Fibroblast of skin of left quadriceps (primary cell): ENCODE results near the gene TRPV6.
A peak's percentile ranks its signal among the peaks of the same experiment; 100 is the strongest.

Experiments used
- DNase-seq, 2 experiments: peaks; one replicate each; pipeline ENCODE4 v3.0.0-alpha.2; 2013; ENCODE audit warnings: low read depth in 2 of 2

The TRPV6 gene

GRCh38 chr7:142868986-142869415, 16.5 kb downstream of the TRPV6 start:
- DNase-seq, result no peak

GRCh38 chr7:142868188-142868985, 17.2 kb downstream of the TRPV6 start:
- no peak for DNase-seq

- DNase-seq, result no peak
Measured at GRCh38 chr7:142867398-142868187, 18.0 kb downstream of the TRPV6 start.

GRCh38 chr7:142867097-142867378, 18.5 kb downstream of the TRPV6 start:
- DNase-seq, result no peak

DNA sequence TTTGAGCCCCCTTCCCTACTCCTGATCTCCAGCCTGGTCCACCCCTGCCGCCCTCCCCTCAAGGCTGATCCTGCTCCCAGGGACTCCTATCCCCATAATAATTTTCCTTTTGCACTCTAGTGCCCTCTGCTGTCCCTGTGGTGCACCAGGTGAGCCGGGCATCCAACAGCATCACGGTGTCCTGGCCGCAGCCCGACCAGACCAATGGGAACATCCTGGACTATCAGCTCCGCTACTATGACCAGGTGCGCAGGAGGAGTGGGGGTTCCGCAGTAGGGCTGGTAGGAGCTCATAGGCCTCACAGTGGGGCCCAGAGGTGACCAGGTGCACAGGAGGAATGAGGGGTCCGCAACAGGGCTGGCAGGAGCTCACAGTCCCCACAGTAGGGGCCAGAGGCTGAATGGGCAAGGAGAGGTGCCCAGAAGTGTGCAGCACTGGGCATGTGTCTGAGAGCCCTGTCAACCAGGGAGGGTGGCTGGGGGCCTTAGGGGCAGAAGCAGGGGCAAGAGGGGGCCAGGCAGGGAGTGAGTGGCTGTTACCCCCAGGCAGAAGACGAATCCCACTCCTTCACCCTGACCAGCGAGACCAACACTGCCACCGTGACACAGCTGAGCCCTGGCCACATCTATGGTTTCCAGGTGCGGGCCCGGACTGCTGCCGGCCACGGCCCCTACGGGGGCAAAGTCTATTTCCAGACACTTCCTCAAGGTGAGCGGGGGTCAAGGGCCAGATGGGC, 19.0 kb downstream of the TRPV6 start:
- DNase-seq, result no peak

DNA sequence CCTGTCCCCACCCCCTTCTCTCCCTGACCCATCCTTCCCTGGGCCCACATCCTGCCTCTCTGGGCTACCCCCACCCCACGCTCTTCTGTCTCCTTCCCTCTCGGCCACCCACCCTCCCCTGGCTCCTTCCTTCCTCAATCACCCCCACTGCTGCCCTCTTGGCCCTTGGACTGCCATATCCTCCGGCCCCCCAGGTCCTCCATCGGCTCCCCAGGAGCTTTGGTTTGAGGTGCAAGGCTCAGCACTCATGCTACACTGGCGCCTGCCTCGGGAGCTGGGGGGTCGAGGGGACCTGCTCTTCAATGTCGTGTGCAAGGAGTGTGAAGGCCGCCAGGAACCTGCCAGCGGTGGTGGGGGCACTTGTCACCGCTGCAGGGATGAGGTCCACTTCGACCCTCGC, 19.8 kb downstream of the TRPV6 start:
- DNase-seq, result no peak

- no peak for DNase-seq
Measured at GRCh38 chr7:142864980-142865747, 20.4 kb downstream of the TRPV6 start.

DNA sequence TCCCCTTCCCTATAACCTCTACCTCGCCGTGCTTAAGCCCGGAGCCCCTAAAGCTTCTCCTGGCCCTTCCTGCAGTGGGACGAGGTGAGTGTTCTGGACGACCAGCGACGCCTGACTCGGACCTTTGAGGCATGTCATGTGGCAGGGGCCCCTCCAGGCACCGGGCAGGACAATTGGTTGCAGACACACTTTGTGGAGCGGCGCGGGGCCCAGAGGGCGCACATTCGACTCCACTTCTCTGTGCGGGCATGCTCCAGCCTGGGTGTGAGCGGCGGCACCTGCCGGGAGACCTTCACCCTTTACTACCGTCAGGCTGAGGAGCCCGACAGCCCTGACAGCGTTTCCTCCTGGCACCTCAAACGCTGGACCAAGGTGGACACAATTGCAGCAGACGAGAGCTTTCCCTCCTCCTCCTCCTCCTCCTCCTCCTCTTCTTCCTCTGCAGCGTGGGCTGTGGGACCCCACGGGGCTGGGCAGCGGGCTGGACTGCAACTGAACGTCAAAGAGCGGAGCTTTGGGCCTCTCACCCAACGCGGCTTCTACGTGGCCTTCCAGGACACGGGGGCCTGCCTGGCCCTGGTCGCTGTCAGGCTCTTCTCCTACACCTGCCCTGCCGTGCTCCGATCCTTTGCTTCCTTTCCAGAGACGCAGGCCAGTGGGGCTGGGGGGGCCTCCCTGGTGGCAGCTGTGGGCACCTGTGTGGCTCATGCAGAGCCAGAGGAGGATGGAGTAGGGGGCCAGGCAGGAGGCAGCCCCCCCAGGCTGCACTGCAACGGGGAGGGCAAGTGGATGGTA, 21.5 kb downstream of the TRPV6 start:
- DNase-seq, result no peak

DNA sequence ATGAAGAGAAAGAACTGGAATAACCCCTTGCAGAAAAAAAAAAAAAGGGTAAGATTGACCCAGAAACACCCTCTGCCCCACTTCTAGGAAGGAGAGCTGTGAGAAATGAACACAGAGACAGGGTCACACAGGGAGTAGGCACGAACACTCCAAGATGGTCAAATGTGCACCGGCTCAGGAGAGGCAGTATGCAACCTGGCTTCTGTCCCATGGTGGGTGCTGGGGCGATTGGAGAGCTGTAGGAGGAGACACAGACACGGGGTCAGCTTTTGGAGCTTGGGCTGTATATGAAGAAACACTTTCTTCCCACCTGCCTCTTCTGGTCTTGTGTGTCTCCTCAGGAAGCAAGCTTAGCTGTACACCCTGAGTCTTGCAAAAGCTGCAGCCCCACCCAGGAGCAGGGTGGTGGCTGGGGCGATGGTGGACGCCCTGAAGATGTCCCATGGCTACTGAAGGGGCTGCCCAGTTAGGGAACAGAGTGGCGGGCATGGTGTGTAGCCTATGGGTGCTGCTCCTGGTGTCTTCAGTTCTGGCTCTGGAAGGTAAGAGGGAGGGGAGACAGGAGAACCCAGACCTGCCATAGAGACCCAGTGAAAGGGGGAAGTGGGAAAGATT, 22.7 kb downstream of the TRPV6 start:
- DNase-seq, result no peak

- DNase-seq, result no peak
Measured at GRCh38 chr7:142862351-142862750, 23.2 kb downstream of the TRPV6 start.

- DNase-seq, result no peak
Measured at GRCh38 chr7:142860968-142861367, 24.6 kb downstream of the TRPV6 start.

GRCh38 chr7:142859829-142860228, 25.7 kb downstream of the TRPV6 start:
- DNase-seq, result no peak

- DNase-seq, result no peak
Measured at GRCh38 chr7:142859411-142859810, 26.1 kb downstream of the TRPV6 start.

GRCh38 chr7:142857625-142858024, 27.9 kb downstream of the TRPV6 start:
- DNase-seq, result no peak

- DNase-seq, result no peak
Measured at GRCh38 chr7:142856565-142857245, 28.8 kb downstream of the TRPV6 start.

DNA sequence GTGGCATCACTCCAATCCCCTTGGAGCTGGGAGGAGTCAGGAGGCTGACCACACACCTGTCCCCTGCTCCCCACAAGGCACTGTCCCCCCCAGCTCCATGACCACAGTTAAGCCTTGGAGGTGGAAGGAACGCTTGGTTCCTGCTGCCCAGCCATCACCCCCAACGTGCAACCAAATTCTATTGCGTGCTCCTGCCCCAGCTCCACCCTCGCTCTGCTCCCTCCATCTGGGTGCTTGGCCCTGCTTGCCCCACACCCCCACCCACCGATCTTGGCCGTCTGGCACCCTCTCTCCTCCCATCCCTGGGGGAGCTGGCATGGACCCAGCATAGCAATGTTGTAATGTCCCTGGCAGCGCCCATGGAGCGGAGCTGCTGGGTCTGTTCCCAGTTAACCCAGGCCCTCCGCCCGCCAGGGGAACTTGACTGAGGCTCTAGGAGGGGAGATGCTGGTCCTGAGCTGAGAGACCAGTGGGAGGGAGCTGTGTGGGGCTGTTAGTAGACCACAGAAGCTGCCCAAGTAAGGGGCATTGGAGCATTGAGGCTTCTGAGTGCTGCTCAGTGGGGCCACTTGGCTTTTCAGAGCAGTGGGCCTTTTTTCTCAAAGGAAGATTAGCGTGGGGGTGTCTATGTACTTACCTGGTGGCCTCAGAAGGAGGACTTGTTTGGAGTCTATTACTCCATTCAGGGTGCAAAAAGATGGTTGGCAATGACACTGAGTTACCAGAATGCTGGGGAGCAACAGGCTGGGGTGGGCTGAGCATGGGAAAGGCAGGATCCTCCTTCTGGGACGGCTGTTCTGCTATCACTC, 29.6 kb downstream of the TRPV6 start:
- no peak for DNase-seq

DNA sequence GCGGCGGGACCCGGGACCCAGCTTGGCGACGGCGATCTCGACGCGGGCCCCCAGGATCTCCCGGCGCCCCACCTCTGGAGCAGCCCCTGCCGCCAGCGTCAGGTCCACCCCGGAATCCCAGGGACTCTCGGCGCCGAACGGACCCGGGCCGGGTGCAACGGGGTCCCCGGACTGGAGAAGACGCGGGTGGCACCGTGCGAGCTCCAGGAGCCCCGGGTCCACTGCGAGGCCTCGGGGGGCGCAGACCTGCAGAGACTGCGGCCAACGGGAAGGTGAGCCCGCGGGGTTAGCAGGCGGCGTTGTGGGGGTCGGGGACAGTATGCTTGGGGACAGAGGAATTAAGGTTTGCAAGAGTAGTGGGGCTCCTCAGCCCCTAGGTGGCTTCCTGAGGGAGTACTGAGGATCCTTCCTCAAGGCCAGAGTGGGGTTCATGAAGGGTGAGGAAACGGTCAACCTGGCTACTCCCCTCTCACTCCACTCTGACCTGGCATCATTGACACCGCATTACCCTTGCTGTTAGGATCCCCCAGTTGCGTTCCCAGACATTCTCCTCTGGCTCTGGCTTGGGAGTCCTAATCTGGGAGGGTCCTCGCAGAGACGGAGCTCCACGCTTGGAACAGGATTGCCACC, 30.3 kb downstream of the TRPV6 start:
- DNase-seq, result no peak

- peak in 1 of 2 experiments; percentile 23 for DNase-seq
Measured at GRCh38 chr7:142854372-142855113, 31.0 kb downstream of the TRPV6 start, which contains the start of gene EPHB6. Gene EPHB6, plus strand, starts transcription at chr7:142855076. Its CDS starts 8,152 bp downstream, at chr7:142863228.
